ENCODE data around the gene TPD52L1. TPM values are rescaled to one million over a fixed set of nuclear protein-coding genes. Genes with fewer than 3 reads are reported as not detected.
A peak's percentile ranks its signal among the peaks of the same experiment; 100 is the strongest.

The TPD52L1 gene
- total RNA-seq, 1 experiment from 2014 or later, result 50.6 TPM

GRCh38 chr6:125259354-125259736 is 105.8 kb downstream of the TPD52L1 start:
- Mint-ChIP-seq H3K4me1 (ENCODE audit: low read depth, unreplicated experiment) (no peaks in the 10 kb centered on the region), H3K36me3 (ENCODE audit: insufficient read depth, unreplicated experiment) (no peaks in the 10 kb centered on the region), H3K4me3 (ENCODE audit: low read depth, unreplicated experiment) (no peak overlapping the region), H3K9me3 (ENCODE audit: low read depth, unreplicated experiment) (no peaks in the 10 kb centered on the region), H3K27ac (ENCODE audit: unreplicated experiment) (no peak overlapping the region), H3K27me3 (ENCODE audit: unreplicated experiment) (no peaks in the 10 kb centered on the region)
- CTCF ChIA-PET, result no interaction called here
- intact Hi-C loops (cut with micrococcal nuclease; ENCODE audit: unreplicated experiment), result no loop called here
- no peak for DNase-seq
- TF ChIP-seq, protein P1, sequence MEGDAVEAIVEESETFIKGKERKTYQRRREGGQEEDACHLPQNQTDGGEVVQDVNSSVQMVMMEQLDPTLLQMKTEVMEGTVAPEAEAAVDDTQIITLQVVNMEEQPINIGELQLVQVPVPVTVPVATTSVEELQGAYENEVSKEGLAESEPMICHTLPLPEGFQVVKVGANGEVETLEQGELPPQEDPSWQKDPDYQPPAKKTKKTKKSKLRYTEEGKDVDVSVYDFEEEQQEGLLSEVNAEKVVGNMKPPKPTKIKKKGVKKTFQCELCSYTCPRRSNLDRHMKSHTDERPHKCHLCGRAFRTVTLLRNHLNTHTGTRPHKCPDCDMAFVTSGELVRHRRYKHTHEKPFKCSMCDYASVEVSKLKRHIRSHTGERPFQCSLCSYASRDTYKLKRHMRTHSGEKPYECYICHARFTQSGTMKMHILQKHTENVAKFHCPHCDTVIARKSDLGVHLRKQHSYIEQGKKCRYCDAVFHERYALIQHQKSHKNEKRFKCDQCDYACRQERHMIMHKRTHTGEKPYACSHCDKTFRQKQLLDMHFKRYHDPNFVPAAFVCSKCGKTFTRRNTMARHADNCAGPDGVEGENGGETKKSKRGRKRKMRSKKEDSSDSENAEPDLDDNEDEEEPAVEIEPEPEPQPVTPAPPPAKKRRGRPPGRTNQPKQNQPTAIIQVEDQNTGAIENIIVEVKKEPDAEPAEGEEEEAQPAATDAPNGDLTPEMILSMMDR (IDR thresholded peaks at IDR 0.05; ENCODE audit: unreplicated experiment), result no peak
- no TSS peak for BruUV-seq (replicated peaks)

GRCh38 chr6:125262016-125263013 is 108.7 kb downstream of the TPD52L1 start:
- Mint-ChIP-seq H3K4me1 (ENCODE audit: low read depth, unreplicated experiment) (no peaks in the 10 kb centered on the region), H3K4me3 (ENCODE audit: low read depth, unreplicated experiment) (no peak overlapping the region), H3K36me3 (ENCODE audit: insufficient read depth, unreplicated experiment) (no peaks in the 10 kb centered on the region), H3K27me3 (ENCODE audit: unreplicated experiment) (no peaks in the 10 kb centered on the region), H3K9me3 (ENCODE audit: low read depth, unreplicated experiment) (no peaks in the 10 kb centered on the region), H3K27ac (ENCODE audit: unreplicated experiment) (no peak overlapping the region)
- intact Hi-C loops (cut with micrococcal nuclease; ENCODE audit: unreplicated experiment), result no loop called here
- TF ChIP-seq, protein P1 (IDR thresholded peaks at IDR 0.05; ENCODE audit: unreplicated experiment), result no peak
- CTCF ChIA-PET, result no interaction called here
- no peak for DNase-seq
- BruUV-seq (replicated peaks), result no TSS peak

DNA sequence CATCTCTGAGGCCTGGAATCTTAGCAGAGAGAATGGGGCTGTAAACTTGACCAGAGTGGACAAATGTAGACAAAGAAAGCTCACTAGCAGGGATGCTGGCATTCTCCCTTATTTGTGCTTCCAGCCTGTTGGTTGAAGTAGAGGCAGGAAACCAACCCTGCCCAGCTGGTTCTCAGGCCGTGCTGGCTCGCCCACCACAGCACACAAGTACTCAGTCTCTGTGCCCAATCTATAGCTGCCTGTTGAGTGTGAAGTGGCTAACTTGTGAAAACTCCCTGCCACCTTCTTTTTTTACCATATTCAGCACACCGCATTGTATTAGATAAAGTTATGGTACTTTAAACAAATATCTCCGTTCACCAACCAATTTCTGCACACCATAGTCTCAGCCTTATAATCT is 110.9 kb downstream of the TPD52L1 start:
- Mint-ChIP-seq H3K4me1 (ENCODE audit: low read depth, unreplicated experiment) (no peaks in the 10 kb centered on the region), H3K36me3 (ENCODE audit: insufficient read depth, unreplicated experiment) (peaks cover 3% of the 10 kb centered on the region), H3K9me3 (ENCODE audit: low read depth, unreplicated experiment) (no peaks in the 10 kb centered on the region), H3K4me3 (ENCODE audit: low read depth, unreplicated experiment) (no peak overlapping the region), H3K27ac (ENCODE audit: unreplicated experiment) (no peak overlapping the region), H3K27me3 (ENCODE audit: unreplicated experiment) (no peaks in the 10 kb centered on the region)
- TF ChIP-seq, protein P1 (IDR thresholded peaks at IDR 0.05; ENCODE audit: unreplicated experiment), result no peak
- intact Hi-C loops (cut with micrococcal nuclease; ENCODE audit: unreplicated experiment), result no loop called here
- BruUV-seq (replicated peaks), result no TSS peak
- DNase-seq, result no peak
- CTCF ChIA-PET, result no interaction called here

GRCh38 chr6:125267806-125268523 is 114.4 kb downstream of the TPD52L1 start:
- Mint-ChIP-seq H3K36me3 (ENCODE audit: insufficient read depth, unreplicated experiment) (peaks cover 3% of the 10 kb centered on the region), H3K27me3 (ENCODE audit: unreplicated experiment) (no peaks in the 10 kb centered on the region), H3K4me3 (ENCODE audit: low read depth, unreplicated experiment) (no peak overlapping the region), H3K4me1 (ENCODE audit: low read depth, unreplicated experiment) (no peaks in the 10 kb centered on the region), H3K9me3 (ENCODE audit: low read depth, unreplicated experiment) (no peaks in the 10 kb centered on the region), H3K27ac (ENCODE audit: unreplicated experiment) (no peak overlapping the region)
- TF ChIP-seq, protein P1 (IDR thresholded peaks at IDR 0.05; ENCODE audit: unreplicated experiment), result no peak
- peak; percentile 16 for DNase-seq
- BruUV-seq (replicated peaks), result no TSS peak
- CTCF ChIA-PET, result no interaction called here
- intact Hi-C loops (cut with micrococcal nuclease; ENCODE audit: unreplicated experiment), result no loop called here
